Stimulated activated CD8-positive, alpha-beta memory T cell treated with anti-CD3 and anti-CD28 coated beads, Interleukin-12 subunit alpha, Interleukin-12 subunit beta, amount 100 ng/mL, for 4 hours (primary cell): ENCODE results near the gene NPEPL1.

Experiments used
- DNase-seq: peaks from one replicate; pipeline ENCODE4 v3.0.0-alpha.2; 2020; ENCODE audit warnings: low read depth

Gene NPEPL1

DNA sequence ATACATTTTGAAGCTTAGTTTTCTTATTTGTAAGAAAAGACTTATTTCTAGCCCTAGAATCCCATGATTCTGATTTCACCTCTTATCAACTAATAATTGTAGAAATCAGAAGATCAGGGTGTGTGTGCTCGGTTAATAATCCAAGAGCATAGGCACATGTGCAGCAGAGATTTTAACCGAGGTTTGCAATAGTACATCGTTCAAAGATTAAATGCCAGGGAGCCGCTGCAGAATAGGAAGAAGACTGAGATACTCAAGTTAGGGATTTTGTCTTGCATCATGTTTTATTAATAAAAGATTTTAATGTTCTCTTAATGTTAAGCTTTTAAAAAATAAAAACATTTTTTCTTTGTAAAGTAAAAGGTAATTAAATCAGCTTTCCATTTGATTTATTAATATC, 34.6 kb upstream of the NPEPL1 start:
- no peak for DNase-seq

GRCh38 chr20:58658760-58659159, 33.8 kb upstream of the NPEPL1 start:
- DNase-seq, result no peak

GRCh38 chr20:58659841-58660240, 32.8 kb upstream of the NPEPL1 start:
- DNase-seq, result no peak

DNA sequence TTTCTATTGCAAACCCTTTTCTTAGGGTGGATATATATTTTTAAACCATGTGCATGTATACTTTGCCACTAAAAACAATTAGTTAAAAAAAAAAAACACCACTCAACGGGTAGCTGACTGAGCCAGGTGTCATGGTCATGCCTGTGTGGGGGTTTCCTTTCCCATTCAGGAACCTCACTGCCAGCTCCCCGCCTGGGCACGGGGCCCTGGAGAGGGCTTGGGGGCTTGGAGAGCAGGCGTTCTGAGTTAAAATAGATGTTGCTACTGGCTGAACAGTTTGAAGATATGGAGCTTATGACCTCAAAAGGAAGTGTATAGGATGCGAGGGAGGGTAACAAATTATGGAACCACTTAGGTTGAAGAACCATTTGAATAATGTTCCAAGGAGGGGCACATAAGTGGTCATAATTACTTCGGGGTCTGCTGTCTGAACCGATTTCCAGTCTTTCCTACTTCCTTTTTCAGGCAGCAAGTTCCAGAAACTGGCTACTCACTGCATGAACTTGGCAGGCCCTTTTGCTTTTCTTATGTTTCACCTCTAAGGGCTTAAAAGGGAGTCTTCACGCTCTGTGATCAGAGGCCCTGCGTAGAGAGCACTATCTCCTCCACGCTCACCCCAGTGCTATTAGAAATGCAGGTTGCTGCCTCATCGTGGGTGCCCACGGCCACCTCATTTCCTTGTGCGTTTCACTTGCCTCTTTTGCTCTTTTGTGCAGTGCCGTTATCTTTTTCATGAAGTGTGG, 31.6 kb upstream of the NPEPL1 start:
- DNase-seq, result no peak

- no peak for DNase-seq
These were observed 30.8 kb upstream of the NPEPL1 start for GRCh38 chr20:58661598-58662473.

DNA sequence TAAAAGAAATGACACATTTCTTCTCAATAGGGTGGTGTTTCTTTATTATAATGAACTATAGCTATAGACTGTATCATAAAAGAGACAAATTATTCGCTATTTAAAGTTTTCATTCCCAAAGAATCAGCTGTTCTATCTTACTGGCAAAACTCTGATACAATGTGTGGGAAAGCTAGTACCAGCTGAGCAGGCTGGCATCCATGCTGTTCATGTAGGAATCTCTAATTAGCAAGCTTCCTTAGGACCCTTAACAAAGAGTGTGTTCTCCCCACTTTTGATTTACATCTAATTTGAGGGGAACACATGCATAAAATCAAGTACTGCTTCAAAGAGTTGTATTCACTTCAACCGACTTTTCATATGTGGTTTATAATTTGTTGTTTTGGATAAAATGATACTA, 28.3 kb upstream of the NPEPL1 start:
- DNase-seq, result no peak

DNA sequence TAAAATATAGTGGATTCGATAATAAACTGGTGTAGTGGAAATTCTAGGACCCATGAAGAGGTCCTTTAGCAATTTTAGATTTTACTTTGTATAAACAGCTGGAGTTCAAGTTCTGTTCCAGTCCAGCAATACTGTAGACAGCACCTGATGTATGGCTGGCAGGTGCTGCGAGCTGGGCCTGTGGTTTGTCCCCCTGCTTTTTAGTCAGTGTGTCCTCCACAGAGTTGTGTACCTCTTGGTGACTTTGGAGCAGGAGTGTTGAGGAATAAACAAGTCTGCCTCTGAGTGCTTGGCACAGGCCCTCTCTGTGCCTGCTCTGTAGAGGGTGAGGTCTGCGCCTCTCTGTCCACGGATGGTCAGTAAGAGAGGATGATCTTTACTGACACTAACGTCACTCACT, 27.7 kb upstream of the NPEPL1 start:
- DNase-seq, result no peak

- no peak for DNase-seq
These were observed 27.0 kb upstream of the NPEPL1 start for GRCh38 chr20:58665606-58666005.

GRCh38 chr20:58666702-58667101, 25.9 kb upstream of the NPEPL1 start:
- no peak for DNase-seq

DNA sequence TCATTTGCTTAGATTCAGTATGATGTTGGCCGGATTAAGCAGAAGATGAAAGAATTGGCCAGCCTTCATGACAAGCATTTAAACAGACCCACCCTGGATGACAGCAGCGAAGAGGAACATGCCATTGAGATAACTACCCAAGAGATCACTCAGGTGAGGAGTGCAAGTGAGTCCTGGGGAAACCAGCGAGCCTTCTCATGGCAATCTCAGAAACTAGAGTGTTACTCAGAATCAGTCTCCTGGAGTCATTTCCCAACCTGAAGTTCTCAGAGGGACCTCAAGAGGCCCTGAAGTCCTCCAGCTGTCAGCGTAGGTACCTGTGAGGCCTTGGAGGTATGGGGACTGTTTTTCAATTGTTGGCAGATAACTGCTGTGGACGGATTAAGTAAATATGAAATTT, 24.6 kb upstream of the NPEPL1 start:
- no peak for DNase-seq

DNA sequence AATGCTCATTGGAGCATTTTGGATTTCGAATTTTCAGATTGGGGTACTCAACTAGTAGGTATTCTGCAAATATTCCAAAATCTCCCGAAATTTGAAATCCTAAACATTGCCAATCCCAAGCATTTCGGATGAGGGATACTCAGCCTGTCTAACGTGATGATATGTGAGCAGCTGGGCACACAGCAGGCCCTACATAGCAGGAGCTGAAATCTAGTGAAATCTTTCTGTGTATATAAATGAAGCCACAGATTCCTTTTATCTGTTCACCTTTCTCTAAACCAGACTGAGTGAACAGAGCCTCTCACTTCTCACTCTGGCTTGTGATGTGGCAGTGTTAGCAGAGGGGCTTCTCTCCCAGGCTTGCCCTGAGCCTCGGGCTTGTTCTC, 23.7 kb upstream of the NPEPL1 start:
- DNase-seq, result no peak

- no peak for DNase-seq
These were observed 23.2 kb upstream of the NPEPL1 start for GRCh38 chr20:58669287-58670006.

DNA sequence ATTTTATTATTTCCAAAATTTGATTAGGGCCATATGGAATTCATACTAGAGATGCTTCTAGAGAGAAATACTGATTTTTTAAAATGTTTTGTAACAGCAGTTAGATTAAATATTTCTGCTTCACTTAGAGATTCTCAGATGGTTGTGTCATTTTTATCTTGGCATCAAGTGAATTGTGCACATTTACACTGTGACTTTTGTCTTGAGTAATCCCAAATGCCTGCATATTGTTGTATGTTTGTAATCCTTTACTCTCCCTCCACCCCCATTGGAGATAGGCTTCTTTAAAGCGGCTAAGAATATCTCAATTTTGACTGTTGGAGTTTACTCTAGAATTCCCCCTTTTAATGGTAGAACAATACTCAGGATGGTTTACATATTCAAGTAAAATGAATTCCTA, 22.5 kb upstream of the NPEPL1 start:
- no peak for DNase-seq

DNA sequence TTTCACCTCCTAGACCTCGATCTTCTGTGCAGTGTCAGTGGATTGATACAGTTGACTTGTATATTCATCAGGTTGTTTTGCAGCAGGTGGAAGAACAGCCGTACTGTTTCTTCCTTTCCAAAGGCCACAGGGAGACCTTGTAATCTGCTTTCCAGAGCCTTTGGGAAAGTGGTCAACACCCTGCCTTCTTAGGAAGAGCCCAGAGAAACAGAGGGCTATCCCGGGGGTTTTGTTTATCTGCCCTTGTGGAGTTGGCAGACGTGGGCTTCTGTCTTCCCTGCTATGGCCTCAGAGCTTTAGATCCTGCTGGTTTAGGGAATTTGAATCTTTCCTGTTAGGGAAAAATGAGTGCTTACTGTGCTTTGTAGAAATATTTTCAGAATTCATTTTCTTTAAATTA, 21.9 kb upstream of the NPEPL1 start:
- no peak for DNase-seq

GRCh38 chr20:58673119-58673518, 19.5 kb upstream of the NPEPL1 start:
- DNase-seq, result no peak

DNA sequence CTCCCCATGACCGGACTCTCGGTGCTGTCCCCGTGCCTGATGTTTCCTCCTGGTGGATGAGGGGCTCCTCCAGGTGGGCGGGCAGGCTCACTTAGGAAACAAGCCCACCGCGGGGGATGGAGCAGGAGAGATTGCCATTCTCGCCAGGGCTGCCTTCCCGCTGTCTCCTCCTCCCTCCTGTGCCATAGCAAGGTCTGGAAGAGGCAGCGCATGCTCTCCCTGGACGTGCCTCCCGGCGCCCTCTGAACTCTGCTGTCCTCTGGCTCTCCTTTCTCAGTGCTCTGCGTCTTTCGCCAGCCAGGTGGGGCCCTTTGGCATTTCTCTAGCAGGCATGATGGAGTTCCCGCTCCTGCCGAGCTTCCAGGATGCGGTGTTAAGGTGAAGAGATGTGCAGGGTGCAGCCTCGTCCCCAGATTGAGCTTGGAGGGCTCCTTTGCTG, 17.4 kb upstream of the NPEPL1 start:
- no peak for DNase-seq

DNA sequence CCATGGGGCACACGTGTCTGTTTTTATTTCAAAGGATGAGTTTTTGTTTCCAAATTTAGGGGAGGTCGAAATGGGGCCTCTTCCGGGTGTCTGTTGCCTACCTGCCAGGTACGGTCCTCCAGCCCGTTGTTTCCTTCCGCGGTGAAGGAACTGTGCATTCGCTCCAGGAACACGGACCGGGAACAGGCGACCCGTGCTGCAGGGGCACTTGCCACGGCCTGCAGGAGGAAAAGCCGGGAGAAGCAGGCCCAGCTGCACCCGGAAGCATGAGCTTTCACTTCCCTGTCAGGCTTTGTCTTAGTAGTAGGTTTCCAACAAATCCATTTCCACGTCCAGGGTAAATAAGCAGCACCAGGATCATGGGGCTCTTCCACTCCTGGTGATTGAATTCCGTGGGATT, 17.0 kb upstream of the NPEPL1 start:
- no peak for DNase-seq

GRCh38 chr20:58676161-58676560, 16.4 kb upstream of the NPEPL1 start:
- no peak for DNase-seq

DNA sequence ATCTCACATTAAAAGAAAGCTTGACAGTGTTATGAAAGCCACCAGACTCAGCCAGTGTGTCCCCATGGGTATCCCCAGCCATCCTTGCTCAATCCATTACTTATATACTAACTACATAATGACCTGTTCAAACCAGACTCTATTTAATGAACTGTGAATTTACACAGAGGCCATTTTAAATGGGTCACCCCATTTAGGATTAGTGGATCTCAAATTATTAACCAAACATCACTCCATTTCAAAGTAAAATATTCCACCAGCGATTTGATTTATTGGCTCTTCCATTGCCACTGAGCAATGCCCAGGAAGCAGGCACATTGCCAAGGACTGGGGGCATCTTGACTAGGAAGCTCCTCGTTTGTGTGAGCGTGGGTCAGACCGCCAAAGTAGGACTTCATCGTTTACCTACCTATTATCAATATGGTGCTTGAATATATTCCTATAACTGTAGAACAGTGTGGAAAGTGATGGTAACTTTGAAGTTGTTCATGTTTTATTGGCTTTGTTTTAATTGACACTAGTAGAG, 15.5 kb upstream of the NPEPL1 start:
- no peak for DNase-seq

GRCh38 chr20:58677808-58678207, 14.8 kb upstream of the NPEPL1 start:
- no peak for DNase-seq

- DNase-seq, result no peak
These were observed 13.8 kb upstream of the NPEPL1 start for GRCh38 chr20:58678806-58679205.
